GM12875 (cell line): Measurements from ENCODE around the gene BCL3.

ENCODE experiments used
- H3K4me3 ChIP-seq: one replicate; pipeline ENCODE4 v1.5.1; 2011; ENCODE audit warnings: low read depth, low read length, control low read depth
- CTCF ChIP-seq: IDR thresholded peaks from 2 replicates; pipeline ENCODE4 v1.5.1; 2011; ENCODE audit warnings: low read depth, mild to moderate bottlenecking, control low read depth, inconsistent platforms, low read length, moderate library complexity, borderline replicate concordance; ENCODE audit not compliant: insufficient read depth

Gene BCL3

GRCh38 chr19:44738136-44738535 is 10.4 kb upstream of the BCL3 start:
- no peak overlapping the region for H3K4me3 ChIP-seq
- TF ChIP-seq CTCF: no peak

- TF ChIP-seq CTCF: no peak
- no peak overlapping the region for H3K4me3 ChIP-seq
Observed at GRCh38 chr19:44738603-44739558, 9.6 kb upstream of the BCL3 start.

- TF ChIP-seq CTCF: peak; percentile 10; the same call in 1 of the 2 replicates
- H3K4me3 ChIP-seq: no peak overlapping the region
Observed at GRCh38 chr19:44740351-44740824, 8.1 kb upstream of the BCL3 start.

DNA sequence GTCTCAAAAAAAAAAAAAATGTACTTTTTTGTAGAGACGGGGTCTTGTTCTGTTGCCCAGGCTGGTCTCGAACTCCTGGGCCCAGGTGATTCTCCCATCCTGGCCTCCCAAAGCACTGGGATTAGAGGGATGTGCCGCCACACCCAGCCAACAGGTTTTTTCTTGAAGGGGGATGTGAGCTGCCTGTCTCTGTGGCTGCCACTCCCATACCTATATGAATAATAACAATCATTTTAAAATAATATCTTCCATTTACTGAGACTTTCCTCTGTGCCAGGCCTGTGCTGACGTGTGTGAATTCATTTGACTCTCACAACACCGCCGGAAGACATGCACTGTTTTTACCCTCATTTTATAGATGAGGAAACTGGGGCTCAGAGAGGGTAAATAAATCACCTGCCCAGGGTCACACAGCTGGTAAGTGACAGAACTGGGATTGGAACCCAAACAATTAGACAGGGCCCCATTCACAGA is 7.2 kb upstream of the BCL3 start:
- H3K4me3 ChIP-seq: no peak overlapping the region
- TF ChIP-seq CTCF: no peak

DNA sequence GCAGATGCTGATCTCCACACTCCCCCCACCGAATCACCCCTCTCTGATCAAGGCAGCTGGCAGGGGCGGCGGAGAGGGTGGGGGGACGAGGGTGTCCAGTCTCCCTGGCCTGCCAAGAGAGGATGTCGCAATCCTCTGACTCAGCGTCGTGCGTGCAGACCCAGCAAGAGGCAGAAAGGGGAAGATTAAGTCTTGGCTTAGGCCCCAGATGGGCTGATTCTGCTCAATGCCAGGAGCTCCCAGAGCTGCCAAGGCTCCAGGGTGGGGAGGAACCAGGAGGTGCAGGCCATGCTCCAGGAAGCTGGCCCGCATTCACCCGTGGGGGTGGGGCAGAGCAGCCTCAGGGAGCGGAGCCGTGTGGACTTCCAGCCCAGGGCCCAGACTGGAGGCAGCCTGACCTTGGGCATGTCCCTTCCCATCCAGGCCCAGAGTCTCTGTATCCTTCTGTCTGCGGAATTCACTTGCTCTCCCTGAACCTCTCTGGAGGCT is 6.6 kb upstream of the BCL3 start:
- H3K4me3 ChIP-seq: no peak overlapping the region
- TF ChIP-seq CTCF: no peak

DNA sequence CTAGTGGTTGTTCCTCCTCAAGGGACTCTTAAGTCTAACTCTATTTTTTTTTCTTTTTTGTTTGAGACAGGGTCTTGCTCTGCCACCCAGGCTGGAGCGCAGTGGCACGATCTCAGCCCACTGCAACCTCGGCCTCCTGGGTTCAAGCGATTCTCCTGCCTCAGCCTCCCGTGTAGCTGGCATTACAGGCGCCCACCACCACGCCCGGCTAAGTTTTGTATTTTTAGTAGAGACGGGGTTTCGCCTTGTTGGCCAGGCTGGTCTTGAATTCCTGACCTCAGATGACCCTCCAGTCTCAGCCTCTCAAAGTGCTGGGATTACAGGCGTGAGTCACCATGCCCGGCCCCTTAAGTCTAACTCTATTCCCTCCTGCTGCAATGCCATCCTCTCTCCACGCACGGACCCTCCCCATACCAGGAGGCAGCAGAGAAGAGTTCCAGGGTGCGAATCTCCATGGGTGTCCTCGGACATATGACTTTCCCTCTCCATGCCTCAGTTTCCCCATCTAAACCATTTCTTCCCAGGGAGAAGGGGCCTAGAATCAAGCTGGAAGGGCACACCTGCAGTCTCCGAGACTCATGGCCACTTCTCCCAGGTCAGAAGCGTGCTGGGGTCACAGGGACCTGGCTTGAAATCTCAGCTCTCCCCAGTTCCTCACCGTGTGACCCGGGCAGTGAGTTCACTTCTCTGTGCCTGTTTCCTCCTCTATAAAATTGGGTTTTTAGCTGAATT is 6.0 kb upstream of the BCL3 start:
- TF ChIP-seq CTCF: no peak
- no peak overlapping the region for H3K4me3 ChIP-seq
